HL-60 (cell line): ENCODE results near the gene HOOK2.

ENCODE experiments used
- CTCF ChIP-seq: IDR thresholded peaks from one replicate; pipeline ENCODE4 v1.5.1; 2011; ENCODE audit warnings: low read length, control low read depth, inconsistent platforms; ENCODE audit not compliant: insufficient read depth
- POLR2AphosphoS5 ChIP-seq: IDR thresholded peaks from 2 replicates; pipeline ENCODE4 v1.6.1; 2012; ENCODE audit warnings: low read depth

GRCh38 chr19:12784871-12785430 lies 9.6 kb upstream of the HOOK2 start:
- TF ChIP-seq CTCF = no peak
- TF ChIP-seq POLR2AphosphoS5 = peak; percentile 9; the same call in 1 of the 2 replicates
